ENCODE results near the gene UNC80.

DNA sequence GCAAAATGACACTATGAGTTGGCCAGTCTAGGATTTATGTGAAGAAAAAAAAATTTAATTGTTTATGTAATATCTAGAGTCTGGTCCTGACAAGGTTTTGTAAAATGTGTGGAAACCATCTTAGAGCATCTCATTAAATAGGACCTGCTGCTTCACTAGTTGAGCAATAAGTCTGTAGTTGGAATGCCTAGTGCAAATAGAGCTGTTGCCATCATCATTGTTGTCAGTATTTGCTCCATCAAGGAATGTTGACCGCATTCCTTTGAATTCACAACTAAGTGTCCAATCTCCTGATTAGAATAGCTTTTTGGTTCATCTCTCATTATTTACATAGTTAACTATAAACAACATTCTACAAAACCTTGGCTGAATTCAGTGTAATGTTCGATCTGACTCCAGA, 198.6 kb downstream of the UNC80 start:
- TF ChIP-seq CTCF (conservative IDR thresholded peaks at IDR 0.05; ENCODE audit: low read depth, low read length) (no peak), EZH2phosphoT487 (IDR thresholded peaks at IDR 0.05; ENCODE audit: borderline replicate concordance, low read length) (no peak)
